ENCODE measurements around the gene LTBP2. TPM values are rescaled to one million over a fixed set of nuclear protein-coding genes. Genes with fewer than 3 reads are reported as not detected.

LTBP2 gene
- total RNA-seq, 2 donors from 2014 or later = 0.25 to 0.84 TPM

- H3K4me1 Mint-ChIP-seq (ENCODE audit: low read depth) = no peaks in the 10 kb centered on the region
- H3K4me3 Mint-ChIP-seq = no peak overlapping the region
- H3K27ac Mint-ChIP-seq = no peak overlapping the region
- no peak for DNase-seq
- no peaks in the 10 kb centered on the region for H3K27me3 Mint-ChIP-seq (ENCODE audit: low read depth)
- ATAC-seq (replicated peaks in 1 of 2) = no peak
- H3K36me3 Mint-ChIP-seq (ENCODE audit: insufficient read depth in 2 of 2) = no peaks in the 10 kb centered on the region
- H3K9me3 Mint-ChIP-seq = no peaks in the 10 kb centered on the region
These were observed 87.8 kb downstream of the LTBP2 start for GRCh38 chr14:74524076-74524811.

GRCh38 chr14:74522740-74523139 is 89.3 kb downstream of the LTBP2 start:
- ATAC-seq (replicated peaks in 1 of 2) (no peak), DNase-seq (no peak)
- no peaks in the 10 kb centered on the region for H3K9me3 Mint-ChIP-seq
- no peak overlapping the region for H3K27ac Mint-ChIP-seq
- H3K4me1 Mint-ChIP-seq (ENCODE audit: low read depth) = no peaks in the 10 kb centered on the region
- no peak overlapping the region for H3K4me3 Mint-ChIP-seq
- H3K27me3 Mint-ChIP-seq (ENCODE audit: low read depth) = no peaks in the 10 kb centered on the region
- H3K36me3 Mint-ChIP-seq (ENCODE audit: insufficient read depth in 2 of 2) = no peaks in the 10 kb centered on the region

DNA sequence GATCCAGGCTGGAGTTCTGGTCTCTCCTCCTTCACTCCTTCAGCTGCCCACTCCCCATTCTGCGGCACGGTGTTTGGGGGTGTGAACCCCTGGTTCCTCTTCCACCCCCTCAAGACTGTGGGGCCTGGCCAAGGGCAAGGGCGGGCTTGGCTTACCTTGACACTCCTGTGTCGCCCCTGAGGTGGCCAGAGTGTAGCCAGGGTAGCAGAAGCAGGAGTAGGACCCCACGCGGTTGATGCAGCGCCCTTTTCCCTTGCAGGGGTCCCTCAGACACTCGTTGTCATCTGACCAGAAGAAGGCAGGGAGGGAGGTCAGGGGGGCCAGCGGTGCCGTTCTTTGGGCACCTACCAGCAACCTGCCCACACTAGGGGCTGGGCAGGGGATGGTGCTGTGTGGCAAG is 90.3 kb downstream of the LTBP2 start:
- Mint-ChIP-seq H3K9me3 (no peaks in the 10 kb centered on the region), H3K36me3 (ENCODE audit: insufficient read depth in 2 of 2) (no peaks in the 10 kb centered on the region), H3K4me3 (no peak overlapping the region), H3K4me1 (ENCODE audit: low read depth) (no peaks in the 10 kb centered on the region), H3K27me3 (ENCODE audit: low read depth) (no peaks in the 10 kb centered on the region), H3K27ac (no peak overlapping the region)
- ATAC-seq (replicated peaks in 1 of 2) = no peak
- DNase-seq = no peak

GRCh38 chr14:74519316-74520074 is 92.5 kb downstream of the LTBP2 start:
- no peak for ATAC-seq (replicated peaks in 1 of 2)
- Mint-ChIP-seq H3K4me3 (no peak overlapping the region), H3K27ac (no peak overlapping the region), H3K27me3 (ENCODE audit: low read depth) (peaks cover 2% of the 10 kb centered on the region), H3K4me1 (ENCODE audit: low read depth) (peaks cover 5% of the 10 kb centered on the region), H3K9me3 (no peaks in the 10 kb centered on the region), H3K36me3 (ENCODE audit: insufficient read depth in 2 of 2) (no peaks in the 10 kb centered on the region)
- no peak for DNase-seq

- no peak for DNase-seq
- Mint-ChIP-seq H3K27ac (no peak overlapping the region), H3K36me3 (ENCODE audit: insufficient read depth in 2 of 2) (no peaks in the 10 kb centered on the region), H3K4me1 (ENCODE audit: low read depth) (peaks cover 7% of the 10 kb centered on the region), H3K9me3 (no peaks in the 10 kb centered on the region), H3K4me3 (no peak overlapping the region), H3K27me3 (ENCODE audit: low read depth) (peaks cover 5% of the 10 kb centered on the region)
- no peak for ATAC-seq (replicated peaks in 1 of 2)
These were observed 93.8 kb downstream of the LTBP2 start for GRCh38 chr14:74518221-74518620.

DNA sequence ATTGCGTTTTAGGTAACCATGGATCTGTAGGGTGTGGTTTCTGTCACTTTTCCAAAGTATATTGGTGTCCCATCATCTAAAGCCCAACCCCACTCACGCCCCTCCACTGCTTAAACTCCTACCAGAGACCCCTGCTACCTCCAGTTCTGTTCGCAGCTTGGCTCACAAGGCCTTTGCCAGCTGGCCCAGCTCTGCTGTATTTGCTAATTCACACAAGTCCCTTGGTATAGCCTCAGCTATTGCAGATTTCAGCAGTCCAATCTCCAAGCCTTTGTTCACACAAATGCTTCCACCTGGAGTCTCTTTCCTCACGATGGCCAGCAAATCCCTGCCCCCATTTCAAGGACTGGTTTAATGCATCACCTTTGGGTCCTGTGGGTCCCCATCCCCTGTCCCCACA is 94.3 kb downstream of the LTBP2 start:
- peaks cover 7% of the 10 kb centered on the region for H3K4me1 Mint-ChIP-seq (ENCODE audit: low read depth)
- H3K36me3 Mint-ChIP-seq (ENCODE audit: insufficient read depth in 2 of 2) = no peaks in the 10 kb centered on the region
- H3K27ac Mint-ChIP-seq = no peak overlapping the region
- ATAC-seq (replicated peaks in 1 of 2) (no peak), DNase-seq (no peak)
- H3K27me3 Mint-ChIP-seq (ENCODE audit: low read depth) = peaks cover 5% of the 10 kb centered on the region
- H3K9me3 Mint-ChIP-seq = no peaks in the 10 kb centered on the region
- H3K4me3 Mint-ChIP-seq = no peak overlapping the region

DNA sequence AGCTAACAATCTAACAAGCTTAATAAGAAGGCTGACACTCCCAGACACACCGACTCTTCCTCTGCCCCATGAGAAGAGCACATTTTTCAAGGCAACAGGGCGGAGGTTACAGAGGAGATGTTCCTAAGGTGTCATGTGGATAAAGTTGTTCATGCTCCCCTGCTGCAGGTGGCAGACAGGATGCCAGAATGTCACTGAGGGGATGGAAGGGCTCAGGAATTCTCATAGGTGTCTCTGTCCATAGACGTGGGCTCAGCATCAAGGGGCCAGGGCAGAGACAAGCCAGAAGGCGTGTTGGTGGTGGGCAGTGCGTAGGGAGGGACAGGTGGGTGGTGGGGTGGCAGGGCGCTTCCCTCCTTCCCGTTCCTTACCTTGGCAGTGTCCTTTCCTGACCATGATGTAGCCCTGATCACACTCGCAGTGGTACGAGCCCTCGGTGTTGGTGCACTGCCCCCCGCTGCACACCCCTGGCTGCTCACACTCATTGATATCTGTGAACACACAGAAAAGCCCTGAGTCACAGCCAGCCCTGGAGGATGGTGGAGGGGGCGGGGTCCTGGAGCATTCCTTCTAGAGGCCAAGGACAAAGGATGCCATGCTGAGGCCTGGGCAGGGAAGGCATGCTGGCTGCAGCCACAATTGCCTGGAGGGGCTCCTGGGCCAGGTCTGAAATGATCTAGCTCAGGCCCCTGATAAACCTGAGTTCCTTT is 95.4 kb downstream of the LTBP2 start:
- H3K36me3 Mint-ChIP-seq (ENCODE audit: insufficient read depth in 2 of 2) = no peaks in the 10 kb centered on the region
- H3K27ac Mint-ChIP-seq = no peak overlapping the region
- peaks cover 7% of the 10 kb centered on the region for H3K4me1 Mint-ChIP-seq (ENCODE audit: low read depth)
- no peak overlapping the region for H3K4me3 Mint-ChIP-seq
- DNase-seq (no peak), ATAC-seq (replicated peaks in 1 of 2) (no peak)
- H3K27me3 Mint-ChIP-seq (ENCODE audit: low read depth) = peaks cover 5% of the 10 kb centered on the region
- H3K9me3 Mint-ChIP-seq = no peaks in the 10 kb centered on the region

GRCh38 chr14:74515891-74516412 is 96.1 kb downstream of the LTBP2 start:
- Mint-ChIP-seq H3K27me3 (ENCODE audit: low read depth) (peaks cover 5% of the 10 kb centered on the region), H3K36me3 (ENCODE audit: insufficient read depth in 2 of 2) (no peaks in the 10 kb centered on the region), H3K4me1 (ENCODE audit: low read depth) (peaks cover 7% of the 10 kb centered on the region), H3K27ac (no peak overlapping the region), H3K4me3 (no peak overlapping the region), H3K9me3 (no peaks in the 10 kb centered on the region)
- ATAC-seq (replicated peaks in 1 of 2) = no peak
- DNase-seq = no peak

- Mint-ChIP-seq H3K27ac (no peak overlapping the region), H3K4me1 (ENCODE audit: low read depth) (peaks cover 7% of the 10 kb centered on the region), H3K27me3 (ENCODE audit: low read depth) (peaks cover 5% of the 10 kb centered on the region), H3K36me3 (ENCODE audit: insufficient read depth in 2 of 2) (no peaks in the 10 kb centered on the region), H3K9me3 (no peaks in the 10 kb centered on the region), H3K4me3 (peak overlapping the region in 1 of 2 donors; percentile 36)
- ATAC-seq (replicated peaks in 1 of 2) (no peak), DNase-seq (no peak)
These were observed 97.5 kb downstream of the LTBP2 start for GRCh38 chr14:74514471-74514941.

DNA sequence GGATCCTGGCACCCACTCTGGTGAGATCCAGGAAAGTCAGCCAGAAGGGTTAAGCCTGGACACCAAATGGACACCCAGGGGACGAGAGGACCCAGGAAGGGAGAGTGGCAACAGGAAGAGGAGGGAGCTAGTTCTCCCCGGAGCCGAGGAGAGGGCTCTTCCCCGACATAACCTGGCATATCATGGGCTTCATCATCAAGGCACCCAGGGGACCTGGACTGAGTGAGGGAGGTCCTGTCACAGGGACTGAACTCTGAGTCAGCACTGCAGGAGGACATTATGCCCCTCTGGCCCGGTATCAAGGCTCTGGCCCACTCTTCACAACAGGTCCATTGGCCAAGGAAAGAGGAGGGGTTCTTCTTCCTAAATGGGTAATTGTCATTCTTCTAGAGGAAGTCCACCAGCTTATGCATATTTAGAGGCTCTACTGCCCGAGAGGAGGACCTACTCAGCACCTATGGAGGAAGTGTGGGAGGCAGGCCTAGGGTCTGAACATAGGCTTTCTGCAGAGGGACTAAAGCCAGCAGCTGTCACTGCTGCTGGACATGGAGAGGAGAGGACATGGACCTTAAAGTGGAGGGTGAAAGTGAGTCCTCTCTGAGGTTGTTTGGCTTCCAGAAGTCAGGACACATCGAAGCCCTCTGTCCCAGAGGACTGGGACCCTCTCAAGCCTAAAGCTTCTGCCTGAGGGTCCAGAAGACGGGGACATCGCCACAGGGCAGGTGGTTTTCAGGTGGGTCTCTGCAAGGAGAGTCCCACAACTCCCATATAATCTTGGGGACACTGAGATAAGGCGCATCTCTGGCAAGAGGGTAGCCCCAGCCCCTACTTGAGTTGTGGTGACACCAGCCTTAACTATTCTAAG is 99.8 kb downstream of the LTBP2 start:
- DNase-seq (no peak), ATAC-seq (replicated peaks in 1 of 2) (no peak)
- H3K27me3 Mint-ChIP-seq (ENCODE audit: low read depth) = peaks cover 5% of the 10 kb centered on the region
- H3K36me3 Mint-ChIP-seq (ENCODE audit: insufficient read depth in 2 of 2) = no peaks in the 10 kb centered on the region
- no peak overlapping the region for H3K4me3 Mint-ChIP-seq
- H3K4me1 Mint-ChIP-seq (ENCODE audit: low read depth) = peaks cover 7% of the 10 kb centered on the region
- no peaks in the 10 kb centered on the region for H3K9me3 Mint-ChIP-seq
- no peak overlapping the region for H3K27ac Mint-ChIP-seq

DNA sequence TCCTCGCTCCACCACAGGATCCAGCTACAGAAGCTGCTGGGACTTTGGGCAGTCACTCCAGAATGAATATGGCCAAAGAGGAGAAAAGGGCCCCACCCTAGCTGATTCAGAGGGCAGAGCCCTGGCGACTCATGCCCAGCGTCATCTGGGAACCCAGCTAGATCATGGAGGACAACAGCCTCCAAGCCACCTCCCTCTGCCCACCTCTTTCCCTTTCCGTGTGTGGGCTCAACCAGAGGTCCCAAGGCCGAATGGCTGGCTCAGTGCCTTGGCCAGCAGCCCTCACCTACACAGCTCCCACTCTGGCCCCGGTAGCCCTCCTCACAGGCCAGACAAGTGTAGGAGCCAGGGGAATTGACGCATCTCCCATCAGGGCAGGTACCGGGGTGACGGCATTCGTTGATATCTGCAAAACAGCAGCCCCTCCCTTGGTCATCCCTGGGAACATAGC is 101.1 kb downstream of the LTBP2 start:
- no peaks in the 10 kb centered on the region for H3K36me3 Mint-ChIP-seq (ENCODE audit: insufficient read depth in 2 of 2)
- peaks cover 5% of the 10 kb centered on the region for H3K27me3 Mint-ChIP-seq (ENCODE audit: low read depth)
- no peak overlapping the region for H3K4me3 Mint-ChIP-seq
- peaks cover 7% of the 10 kb centered on the region for H3K4me1 Mint-ChIP-seq (ENCODE audit: low read depth)
- DNase-seq = no peak
- H3K27ac Mint-ChIP-seq = no peak overlapping the region
- no peak for ATAC-seq (replicated peaks in 1 of 2)
- H3K9me3 Mint-ChIP-seq = no peaks in the 10 kb centered on the region

GRCh38 chr14:74510223-74510931 is 101.7 kb downstream of the LTBP2 start:
- ATAC-seq (replicated peaks in 1 of 2) = no peak
- H3K27me3 Mint-ChIP-seq (ENCODE audit: low read depth) = peaks cover 5% of the 10 kb centered on the region
- peaks cover 7% of the 10 kb centered on the region for H3K4me1 Mint-ChIP-seq (ENCODE audit: low read depth)
- no peak for DNase-seq
- no peaks in the 10 kb centered on the region for H3K36me3 Mint-ChIP-seq (ENCODE audit: insufficient read depth in 2 of 2)
- no peak overlapping the region for H3K4me3 Mint-ChIP-seq
- no peaks in the 10 kb centered on the region for H3K9me3 Mint-ChIP-seq
- H3K27ac Mint-ChIP-seq = no peak overlapping the region

Data from activated T-cell treated with anti-CD3 and anti-CD28 coated beads, Interleukin-2, amount 50 U/mL, for 72 hours (primary cell).